EH (cell line): ENCODE results near the gene PDE9A.

ENCODE experiments used
- DNase-seq: peaks from one replicate; pipeline ENCODE4 v3.0.0-alpha.2; 2015; ENCODE audit warnings: low read depth

Gene PDE9A

GRCh38 chr21:42688226-42688840, 34.9 kb downstream of the PDE9A start:
- no peak for DNase-seq

- DNase-seq = no peak
These were observed 35.5 kb downstream of the PDE9A start for GRCh38 chr21:42688841-42689371.

- no peak for DNase-seq
These were observed 37.2 kb downstream of the PDE9A start for GRCh38 chr21:42690586-42690985.

- no peak for DNase-seq
These were observed 38.6 kb downstream of the PDE9A start for GRCh38 chr21:42691901-42692559.

DNA sequence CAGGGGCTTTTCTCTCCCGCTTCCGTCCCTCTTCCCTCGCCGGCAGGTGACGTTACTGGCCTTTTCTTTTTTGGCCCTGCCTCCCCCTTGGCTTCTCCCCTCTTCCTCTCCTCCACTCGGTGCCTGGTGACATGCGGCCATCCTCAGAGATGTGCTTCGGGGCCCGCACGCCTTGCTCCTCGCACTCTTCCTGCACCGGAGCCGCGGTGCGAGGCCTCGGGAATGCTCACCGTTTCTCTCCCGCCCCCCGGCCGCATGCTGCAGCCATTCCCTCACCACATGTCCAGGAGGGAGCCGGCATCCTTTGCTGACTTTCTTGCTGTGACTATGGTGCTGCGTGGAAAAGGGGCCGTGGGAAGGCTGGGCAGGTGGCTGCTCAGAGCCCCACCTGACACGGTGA, 39.3 kb downstream of the PDE9A start:
- no peak for DNase-seq

DNA sequence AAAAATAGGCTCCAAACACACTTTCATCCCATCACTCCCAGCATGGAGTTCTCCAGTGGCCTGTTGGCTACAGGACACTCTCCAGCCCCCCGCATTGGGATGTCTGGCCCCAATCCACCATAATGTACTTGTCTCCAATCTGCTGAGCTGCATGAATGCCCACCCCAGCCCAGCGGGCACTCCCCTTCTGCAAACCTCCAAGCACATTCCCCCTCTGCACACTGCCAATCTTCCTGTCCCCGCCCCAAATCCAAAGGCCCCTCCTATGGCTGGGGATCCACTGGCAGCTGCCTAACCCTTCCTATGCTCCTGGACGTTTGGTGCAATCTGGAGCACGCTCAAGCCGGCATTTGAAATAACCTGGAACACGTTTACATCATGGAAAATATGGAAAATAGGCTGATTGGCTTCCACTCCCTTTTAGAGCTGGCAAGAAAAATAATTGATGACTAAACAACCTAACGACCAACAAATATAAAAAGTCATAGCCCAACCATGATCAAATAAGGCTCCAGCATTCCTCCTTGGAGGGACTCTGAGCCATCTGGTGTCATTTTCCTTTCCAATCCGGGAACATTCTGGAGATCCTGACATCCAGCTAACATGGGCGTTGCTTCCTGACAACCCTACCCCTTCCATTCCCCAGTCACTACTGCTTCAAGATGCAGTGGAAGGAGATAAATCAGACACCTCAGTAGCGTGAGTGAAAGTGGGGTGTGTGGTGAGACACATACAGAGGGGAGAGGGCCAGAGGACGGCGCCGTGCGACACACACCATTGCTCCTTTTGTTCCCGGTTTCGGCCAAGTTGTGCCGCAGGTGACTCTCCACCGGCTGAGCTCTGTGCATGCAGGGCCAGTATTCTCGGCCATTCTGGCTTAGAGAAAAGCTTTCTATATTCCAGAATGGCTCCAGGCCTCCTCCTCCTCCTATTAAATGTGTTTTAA, 41.6 kb downstream of the PDE9A start:
- no peak for DNase-seq

DNA sequence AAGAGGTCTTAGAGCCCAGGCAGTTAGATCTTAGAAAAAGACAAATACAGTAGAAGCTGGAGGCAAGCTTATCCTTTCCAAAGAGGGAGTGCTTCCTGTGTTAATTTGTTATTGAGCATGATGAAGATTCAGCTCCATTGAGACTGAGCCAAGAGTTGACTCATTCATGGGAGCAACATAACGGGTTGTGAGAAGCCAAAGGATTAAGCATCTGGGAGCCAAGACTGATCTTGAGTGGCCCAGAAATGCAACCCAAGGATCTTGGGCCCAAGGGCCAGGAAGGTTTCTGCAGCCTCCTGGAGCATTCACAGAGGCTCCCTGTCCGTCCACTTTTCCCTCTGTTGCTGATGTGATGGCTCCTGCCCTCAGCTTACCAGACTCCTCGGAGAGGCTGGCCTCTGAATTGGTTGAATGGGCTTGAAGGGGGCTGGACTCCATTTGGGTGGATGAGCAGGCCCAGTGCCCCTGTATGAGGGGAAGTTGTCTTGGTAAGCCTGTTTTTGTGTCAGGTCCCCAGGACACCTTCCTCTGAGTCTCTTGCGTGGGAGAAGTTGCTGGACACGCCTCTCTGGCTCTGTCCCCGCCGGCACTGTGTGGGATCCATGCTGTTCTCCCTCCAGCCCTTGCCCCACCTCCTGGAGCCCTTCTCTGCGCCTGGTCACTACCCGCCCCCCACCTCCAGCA, 42.4 kb downstream of the PDE9A start:
- peak; percentile 7 for DNase-seq

GRCh38 chr21:42696501-42697040, 43.1 kb downstream of the PDE9A start:
- no peak for DNase-seq

DNA sequence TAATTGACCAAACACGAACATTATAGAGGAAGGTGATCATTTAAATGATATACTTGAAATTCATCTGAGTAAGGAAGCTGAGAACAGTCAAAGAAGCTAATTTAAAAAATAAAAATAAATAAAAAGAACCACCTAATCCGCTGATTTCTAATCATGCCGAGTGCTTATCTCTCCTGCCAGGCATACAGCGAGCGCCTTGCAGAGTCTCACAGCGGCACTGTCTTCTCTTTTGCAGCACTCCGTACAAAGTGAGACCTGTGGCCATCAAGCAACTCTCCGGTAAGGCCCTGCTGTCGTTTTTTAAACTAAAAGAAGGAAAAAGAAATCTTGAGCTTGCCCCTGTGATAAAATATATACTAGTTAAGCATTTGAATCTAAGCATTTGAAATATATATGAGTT, 45.3 kb downstream of the PDE9A start:
- DNase-seq = no peak

DNA sequence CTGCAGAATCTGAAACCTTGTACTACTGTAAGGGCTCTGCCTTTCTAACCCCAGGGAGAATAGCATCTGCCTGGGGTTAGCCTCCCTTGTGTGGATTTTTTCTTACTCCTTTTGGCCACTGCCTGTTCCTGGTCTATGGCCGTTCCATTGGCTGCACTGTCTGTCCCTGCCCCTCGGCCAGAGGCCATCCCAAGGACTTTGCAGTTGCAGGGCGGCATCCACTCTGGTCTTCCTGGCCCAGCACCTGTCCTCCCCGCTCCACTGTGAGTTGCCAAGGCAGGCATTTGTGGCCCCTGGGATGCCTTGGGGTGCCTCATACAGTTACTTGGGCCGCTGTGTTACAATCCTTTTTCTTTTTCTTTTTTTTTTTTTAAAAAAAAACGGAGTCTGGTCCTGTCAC, 45.8 kb downstream of the PDE9A start:
- DNase-seq = no peak

- no peak for DNase-seq
These were observed 48.5 kb downstream of the PDE9A start for GRCh38 chr21:42701706-42702456.

- DNase-seq = no peak
These were observed 49.3 kb downstream of the PDE9A start for GRCh38 chr21:42702720-42703119.

DNA sequence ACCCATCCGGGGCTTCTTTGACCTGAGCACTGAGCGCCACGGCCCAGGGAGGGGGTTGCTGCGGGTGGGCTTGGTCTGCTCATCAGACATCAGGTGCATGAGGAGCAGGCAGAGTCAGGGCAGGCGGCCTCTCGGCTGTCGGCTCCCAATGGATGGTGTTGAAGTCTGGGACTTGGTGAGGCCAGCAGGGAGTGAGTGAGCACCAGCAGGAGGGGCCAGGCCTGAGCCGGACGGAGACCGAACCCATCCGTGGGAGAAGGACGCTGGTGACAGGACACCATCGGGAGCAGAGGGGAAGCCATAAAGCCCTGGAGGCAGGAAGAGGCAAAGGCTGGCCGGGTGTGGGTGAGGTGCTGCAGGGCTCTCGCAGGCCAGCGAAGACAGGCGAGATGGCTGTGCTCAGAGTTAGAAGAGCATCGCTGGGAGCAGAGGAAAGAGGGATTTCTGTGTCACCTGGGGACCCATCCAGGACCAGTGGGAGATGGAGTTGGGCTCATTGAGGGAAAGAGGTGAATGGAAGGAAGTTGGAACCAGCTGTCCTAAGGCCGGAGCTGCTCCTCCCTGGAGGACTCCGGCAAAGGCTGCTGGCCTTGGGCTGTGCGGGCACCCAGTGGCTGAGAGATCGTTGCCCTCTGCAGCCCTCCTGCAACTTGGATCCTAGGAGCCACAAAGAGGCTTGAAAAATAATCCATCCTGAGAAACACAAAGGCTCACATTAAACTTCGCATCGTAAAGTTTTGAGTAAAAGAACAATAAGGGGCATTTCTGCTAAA, 49.9 kb downstream of the PDE9A start:
- DNase-seq = no peak

- DNase-seq = no peak
These were observed 50.5 kb downstream of the PDE9A start for GRCh38 chr21:42703965-42704364.

DNA sequence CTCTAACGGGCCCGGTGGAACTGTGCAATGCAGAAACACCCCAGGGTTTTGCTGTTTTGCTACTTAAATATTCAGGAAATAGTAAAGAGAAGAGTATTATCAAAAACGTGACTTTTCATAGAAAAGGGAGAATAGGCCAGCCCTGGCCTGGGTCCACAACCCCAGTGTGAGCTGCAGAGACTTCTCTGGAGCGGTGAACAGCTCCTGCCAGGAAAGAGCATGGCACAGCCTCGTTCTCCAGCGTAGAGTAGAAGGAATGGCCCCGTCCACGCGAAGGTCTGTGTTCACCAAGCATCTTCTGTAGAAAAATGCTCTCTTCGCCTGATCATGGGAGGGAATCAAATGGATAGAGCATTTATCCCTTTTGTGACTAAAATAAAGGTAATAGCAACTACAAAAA, 51.4 kb downstream of the PDE9A start:
- no peak for DNase-seq

- DNase-seq = no peak
These were observed 51.9 kb downstream of the PDE9A start for GRCh38 chr21:42705346-42705745.

DNA sequence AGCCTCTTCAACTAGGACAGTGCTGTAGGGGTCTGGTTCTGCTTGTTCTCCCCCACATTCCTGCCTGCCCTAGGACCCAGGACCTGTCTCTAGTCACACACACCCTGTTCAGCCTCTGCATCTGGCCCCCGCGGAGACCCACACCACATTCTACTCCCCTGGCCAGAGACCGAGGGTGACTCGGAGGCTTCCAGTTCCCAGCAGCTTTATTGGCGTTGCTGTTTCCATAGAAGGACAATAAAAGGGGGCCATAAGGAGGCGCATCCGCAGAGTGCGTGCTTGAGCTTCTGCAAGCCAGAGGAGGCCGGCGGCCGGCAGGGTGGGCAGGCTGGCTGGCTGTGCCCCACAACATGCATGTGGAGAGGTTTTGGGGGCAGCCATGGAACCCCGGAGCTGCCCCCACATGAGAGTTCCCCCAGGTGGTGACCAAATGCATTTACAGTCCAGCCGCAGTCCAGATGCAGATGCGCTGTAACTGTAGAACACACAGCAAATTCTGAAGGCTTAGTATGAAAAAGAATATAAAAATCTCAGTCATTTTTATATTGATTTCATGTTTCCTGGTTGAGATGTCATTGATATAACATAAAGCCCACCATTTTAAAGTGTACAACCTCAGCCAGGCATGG, 52.4 kb downstream of the PDE9A start:
- DNase-seq = no peak

DNA sequence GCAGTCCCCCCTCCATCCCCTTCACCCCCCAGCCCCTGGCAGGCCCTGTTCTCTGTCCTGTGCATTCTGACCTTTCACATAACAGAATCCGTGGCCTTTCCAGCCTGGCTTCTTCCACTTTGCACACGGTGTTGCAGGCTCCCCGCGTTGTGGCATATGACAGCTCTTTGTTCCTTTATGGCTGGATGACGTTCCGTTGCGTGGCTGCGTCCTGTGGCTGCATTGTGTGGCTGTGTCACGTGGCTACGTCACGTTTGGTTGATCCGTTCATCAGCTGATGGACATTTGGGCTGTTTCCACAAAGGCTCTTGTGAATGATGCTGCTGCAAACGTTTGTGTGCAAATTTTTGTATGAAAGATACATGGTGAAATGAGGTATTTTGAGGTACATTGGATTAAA, 53.3 kb downstream of the PDE9A start:
- DNase-seq = no peak

DNA sequence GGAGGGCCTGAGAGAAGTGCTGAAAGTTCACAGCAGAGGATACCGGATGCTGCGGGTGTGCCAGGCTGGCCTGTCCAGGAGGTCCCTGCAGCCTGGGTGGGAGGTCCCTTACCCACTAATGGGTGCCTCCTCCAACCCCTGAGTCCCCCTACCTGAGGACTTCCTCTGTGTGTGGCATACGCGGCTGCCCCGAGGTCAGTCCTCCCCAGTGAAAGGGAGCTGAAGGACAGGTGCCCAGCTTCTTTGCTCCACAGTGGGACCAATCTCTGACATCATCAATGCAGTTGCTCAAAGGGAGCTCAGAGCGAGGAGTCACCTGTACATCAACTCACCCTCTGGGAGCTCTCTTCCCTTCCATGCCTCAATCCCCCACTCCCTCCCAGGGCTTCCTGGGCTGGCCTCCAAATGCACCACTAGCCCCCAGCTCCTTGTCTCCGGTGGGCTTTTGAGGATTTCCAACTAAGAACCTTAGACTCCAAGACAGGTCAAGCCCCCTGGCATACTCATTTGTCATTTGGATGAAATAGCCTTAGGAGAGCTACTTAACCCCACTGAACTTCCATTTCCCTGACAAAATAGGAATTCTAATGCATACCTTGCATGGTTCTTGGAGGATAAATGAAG, 53.9 kb downstream of the PDE9A start:
- DNase-seq = no peak
